GM15510 (cell line): Measurements from ENCODE around the gene CYP27C1.

Experiments used
- POLR2A ChIP-seq: IDR thresholded peaks from 3 replicates; pipeline ENCODE4 v1.6.1; 2011; ENCODE audit warnings: borderline replicate concordance; ENCODE audit not compliant: insufficient read length; ENCODE audit errors: extremely low read depth

CYP27C1 gene

DNA sequence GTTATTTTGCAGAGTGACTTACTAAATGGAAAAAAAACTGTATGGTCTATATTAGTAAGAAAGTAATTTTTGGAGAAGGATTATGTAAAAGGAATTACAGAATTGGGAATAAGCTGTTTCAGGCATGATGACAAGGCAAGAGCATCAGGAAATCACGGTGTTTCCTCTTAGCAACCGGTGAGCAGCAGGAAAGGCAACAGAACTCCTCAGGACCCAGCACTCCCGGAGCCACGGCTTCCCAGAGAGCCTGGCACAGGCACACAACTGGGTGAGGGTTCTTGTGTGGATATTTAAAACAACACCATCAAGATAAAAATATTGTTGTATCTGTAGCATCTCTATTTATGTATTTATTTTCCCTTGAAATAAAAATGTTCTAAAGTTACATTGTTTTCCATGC is 34.4 kb downstream of the CYP27C1 start:
- TF ChIP-seq POLR2A: no peak

DNA sequence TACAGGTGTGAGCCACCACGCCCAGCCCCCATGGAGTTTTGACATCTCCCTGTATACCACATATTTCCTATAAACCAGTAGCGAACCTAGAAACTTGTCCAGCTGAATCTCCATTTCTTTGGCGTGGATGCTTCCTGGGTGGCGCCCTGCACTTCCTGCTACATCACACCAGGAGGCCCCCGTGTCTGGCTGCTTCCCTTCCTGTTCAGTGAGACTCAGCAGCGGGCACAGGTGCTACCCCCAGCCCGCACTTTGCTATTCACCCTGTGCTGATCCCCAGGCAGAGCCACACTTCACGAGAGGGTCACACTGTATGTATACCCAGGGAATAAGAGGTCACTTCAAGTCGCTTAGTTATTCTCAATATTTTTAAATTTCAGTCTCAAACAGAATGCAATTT is 35.0 kb downstream of the CYP27C1 start:
- TF ChIP-seq POLR2A: no peak

DNA sequence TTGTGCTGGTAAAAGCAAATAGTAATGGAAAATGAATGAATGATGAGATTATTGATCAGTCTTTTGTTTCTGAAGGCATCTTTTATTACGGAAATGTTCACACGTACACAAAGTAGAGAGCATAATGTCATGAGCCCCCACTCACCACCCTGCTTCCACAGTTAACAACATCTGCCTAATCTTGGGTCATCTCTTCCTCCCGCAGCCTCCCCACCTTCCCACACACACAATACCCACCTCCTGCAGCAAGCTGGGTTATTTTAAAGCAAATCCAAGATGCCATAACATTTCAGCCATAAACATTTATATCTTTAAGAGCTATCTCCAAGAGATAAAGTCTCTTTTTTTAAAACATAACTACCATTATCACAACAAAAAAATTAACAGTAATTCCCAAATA is 36.3 kb downstream of the CYP27C1 start:
- TF ChIP-seq POLR2A: no peak

DNA sequence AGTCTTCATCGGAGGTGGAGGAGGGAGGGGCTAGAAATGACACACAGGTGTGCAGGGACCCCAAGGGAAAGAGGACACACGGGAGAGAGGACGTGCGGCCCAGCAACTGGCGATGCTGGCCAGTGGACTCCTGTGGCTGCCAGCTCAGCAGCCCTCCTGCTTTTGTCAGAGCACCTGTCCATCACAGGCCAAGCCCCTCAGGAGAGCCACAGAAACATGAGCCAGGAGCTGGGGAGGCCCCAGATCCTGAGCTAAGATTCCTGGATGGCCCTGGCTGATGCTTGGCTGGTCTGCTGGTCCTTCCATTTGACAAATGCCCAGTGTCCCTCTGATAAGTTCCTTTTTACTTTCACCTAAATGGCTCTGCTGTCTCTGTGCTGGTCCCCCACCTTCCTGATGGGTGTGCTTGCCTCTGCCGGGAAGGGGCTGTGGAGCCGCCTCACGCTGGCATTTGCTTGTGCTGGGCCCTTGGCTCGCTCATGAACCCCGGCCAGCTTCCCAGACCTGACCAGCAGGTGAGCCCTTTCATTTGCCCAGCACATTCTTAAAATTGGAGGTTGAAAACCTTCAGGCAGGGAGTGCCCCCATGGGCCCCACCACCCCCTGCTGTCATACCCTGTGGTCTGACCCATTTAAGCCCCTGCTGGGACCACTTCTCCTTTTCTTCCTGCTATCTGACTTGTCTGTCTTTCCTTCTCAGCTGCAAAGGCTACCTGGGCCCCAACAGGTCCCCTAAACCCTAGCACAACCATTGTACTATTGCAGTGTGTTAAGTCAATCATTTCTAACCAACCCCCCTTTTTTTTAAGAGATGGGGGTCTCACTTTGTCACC is 37.3 kb downstream of the CYP27C1 start:
- no peak for TF ChIP-seq POLR2A

DNA sequence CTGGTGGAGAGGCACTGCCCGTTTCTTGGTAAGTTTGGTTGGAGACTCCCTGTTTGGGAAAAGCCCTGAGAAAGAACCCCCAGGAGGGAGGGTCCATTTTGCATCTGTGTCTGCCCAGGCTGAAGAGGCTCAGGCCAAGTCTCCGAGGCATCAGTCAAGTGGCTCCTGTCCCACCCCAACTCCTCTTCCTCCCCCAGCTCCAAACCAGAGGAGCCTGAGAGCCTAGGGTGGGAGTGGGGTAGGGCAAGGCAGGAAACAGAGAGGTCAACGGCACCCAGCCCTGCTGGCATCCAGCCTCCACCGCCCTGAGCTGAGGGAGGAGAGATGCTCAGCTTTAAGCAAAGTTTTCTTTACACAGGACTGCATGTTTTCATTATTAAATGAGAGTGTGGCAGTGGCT is 38.2 kb downstream of the CYP27C1 start:
- no peak for TF ChIP-seq POLR2A

GRCh38 chr2:127179766-127180165 is 40.3 kb downstream of the CYP27C1 start:
- TF ChIP-seq POLR2A: no peak

DNA sequence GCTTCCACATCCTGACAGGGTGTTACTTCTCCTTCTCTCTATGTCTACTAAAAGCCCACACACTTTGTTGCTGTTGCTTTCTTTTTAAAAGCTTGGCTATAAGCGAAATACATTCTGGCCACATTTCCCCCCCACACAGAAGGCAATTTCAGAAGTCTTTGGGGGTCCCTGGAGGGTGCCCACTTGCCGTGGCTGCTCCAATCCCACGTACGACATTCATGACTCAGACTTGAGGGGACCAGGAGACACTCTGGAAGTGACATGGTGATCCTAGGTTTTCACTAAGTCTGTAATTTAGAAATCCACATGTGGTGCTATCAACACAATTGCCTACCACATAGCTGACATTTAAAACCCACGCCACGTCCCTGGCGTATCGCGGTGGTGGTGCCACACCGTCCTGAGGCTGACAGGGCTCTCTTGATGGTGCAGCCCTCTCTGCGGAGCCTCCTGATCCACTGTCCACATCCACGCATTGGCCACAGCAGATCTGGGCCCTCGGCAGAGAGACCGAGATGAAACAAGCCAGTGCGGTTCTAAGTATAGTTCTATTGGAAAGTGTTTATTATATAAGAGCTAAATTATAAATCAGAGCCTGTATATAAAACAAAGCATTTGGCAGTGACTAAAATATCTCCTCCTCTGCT is 42.4 kb downstream of the CYP27C1 start:
- no peak for TF ChIP-seq POLR2A

- TF ChIP-seq POLR2A: no peak
Observed at GRCh38 chr2:127176371-127177311, 43.5 kb downstream of the CYP27C1 start.

DNA sequence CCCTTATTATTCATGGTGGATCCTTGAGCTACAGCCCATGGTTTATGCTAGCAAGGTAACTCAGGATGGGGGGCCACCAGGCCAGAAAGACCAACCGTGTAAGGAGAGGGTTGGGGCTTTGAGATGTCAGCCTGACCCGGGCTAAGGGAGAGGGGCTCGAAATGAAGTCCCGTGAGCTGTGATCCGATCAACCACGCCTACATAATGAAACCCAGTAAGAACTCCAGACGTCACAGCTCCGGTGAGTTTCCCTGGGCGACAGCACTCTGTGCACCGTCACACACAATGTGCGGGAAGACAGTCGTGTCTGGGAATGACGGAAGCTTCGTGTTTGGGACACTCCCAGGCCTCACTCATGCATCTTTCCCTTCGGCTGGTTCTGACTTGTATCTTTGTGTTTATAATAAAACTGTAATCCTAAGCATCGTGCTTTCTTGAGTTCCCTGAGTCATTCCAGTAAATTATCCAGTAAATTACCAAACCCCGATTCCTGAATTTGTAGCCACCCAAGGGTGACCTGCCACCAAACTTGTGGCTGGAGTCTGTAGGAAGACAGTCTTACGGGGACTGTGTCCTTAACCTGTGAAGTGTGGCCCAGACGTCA is 44.2 kb downstream of the CYP27C1 start:
- no peak for TF ChIP-seq POLR2A

GRCh38 chr2:127175041-127175721 is 44.9 kb downstream of the CYP27C1 start:
- no peak for TF ChIP-seq POLR2A

- TF ChIP-seq POLR2A: no peak
Observed at GRCh38 chr2:127174640-127175039, 45.5 kb downstream of the CYP27C1 start.

GRCh38 chr2:127174136-127174535 is 46.0 kb downstream of the CYP27C1 start:
- no peak for TF ChIP-seq POLR2A

GRCh38 chr2:127173057-127173456 is 47.0 kb downstream of the CYP27C1 start:
- no peak for TF ChIP-seq POLR2A

- no peak for TF ChIP-seq POLR2A
Observed at GRCh38 chr2:127172306-127172705, 47.8 kb downstream of the CYP27C1 start.
